Activated T-helper 1 cell treated with Interleukin-2 at 50 U/mL for 16 hours (primary cell): Measurements from ENCODE around the gene JHY.

Experiments used
- DNase-seq: peaks from one replicate; pipeline ENCODE4 v3.0.0-alpha.2; 2020; ENCODE audit warnings: low read depth

Gene JHY

DNA sequence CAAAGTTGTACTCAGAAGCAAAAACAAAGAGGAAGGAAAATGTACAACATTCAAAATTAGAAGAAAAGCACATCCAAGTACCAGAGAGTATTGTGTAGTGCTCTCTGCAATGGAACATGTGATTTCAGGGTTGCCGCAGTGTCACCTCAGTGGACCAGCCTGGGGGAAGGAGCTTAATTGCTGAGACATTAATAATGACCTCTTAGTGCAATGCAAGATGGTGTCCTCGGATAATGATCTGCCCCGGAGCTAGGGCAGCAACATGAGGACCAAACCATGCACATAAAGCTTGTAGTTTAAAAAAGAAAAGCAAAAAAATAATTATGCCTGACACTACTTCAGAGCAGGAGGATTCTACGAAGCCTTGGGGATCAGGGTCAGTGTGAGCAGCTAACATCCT lies 11.3 kb upstream of the JHY start:
- DNase-seq: no peak

- DNase-seq: no peak
These were observed 10.5 kb upstream of the JHY start for GRCh38 chr11:122872046-122872445.

DNA sequence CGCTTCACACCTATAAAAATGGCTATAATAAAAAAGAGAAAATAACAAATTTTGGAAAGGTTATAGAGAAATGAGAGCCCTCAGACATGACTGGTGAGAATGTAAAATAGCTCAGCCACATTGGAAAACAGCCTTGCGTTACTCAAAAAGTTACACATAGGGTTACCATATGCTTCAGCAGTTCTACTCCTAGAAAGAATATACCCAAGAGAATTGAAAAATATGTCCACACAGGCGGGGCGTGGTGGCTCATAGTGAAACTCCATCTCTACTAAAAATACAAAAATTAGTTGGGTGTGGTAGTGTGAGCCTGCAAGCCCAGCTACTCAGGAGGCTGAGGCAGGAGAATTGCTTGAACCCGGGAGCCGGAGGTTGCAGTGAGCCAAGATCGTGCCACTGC lies 7.6 kb upstream of the JHY start:
- no peak for DNase-seq

GRCh38 chr11:122877732-122878131 lies 4.8 kb upstream of the JHY start:
- DNase-seq: no peak

GRCh38 chr11:122879785-122880184 lies 2.8 kb upstream of the JHY start:
- no peak for DNase-seq

- DNase-seq: peak; percentile 29
These were observed 492 bp downstream of the JHY start for GRCh38 chr11:122882857-122883645.

DNA sequence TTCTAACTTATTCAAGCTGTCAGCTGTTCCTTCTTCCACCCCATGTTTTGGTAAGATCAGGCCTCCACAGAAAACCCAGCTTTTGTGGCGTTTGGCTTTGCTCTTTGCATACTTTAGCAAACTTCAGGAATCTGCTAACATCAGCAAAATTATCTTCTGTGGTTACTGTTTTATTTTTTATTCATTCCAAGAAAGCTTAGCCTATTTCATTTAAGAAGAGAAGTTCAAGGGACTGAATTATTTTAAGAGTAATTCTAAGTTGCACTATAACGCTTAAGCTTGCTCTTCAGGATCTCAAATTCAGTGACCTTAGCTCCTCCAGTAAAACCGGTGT lies 1.1 kb downstream of the JHY start:
- DNase-seq: no peak

DNA sequence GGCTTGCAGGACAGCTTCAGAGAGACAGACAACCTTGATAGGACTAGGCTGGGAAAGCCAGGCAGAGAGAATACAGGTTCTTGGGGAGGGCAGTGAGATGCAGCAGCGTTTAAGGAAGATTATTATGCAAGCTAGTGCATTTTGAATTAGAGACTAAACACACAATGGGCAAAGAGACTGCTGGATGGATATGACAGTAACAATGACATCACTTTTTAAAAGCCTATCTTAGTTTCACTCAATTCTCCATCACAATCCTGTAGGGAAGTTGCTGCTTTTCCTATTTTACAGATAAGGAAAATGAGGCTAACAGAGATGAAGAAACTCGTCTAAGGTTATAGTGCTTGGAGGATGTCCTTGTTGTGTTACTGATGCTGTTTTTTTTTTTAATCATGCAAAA lies 5.6 kb downstream of the JHY start:
- no peak for DNase-seq

DNA sequence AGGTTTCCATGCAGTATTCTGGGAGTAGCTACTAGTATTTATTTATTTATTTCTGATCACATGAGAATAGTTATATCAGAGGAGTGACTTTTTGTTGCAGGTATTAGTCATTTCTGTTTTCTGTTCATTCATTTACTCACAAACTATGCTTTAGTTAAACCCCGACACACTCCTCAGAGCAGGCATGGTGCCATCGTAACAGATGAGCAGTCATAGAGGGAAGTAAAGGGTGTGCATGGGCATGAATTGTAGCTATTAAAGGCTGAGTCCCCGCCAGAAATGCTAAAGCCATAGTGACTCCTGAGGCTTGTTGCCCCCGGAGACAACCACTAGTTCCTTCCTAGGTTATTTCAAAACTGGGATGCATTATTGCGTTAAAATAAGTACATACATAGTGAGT lies 10.6 kb downstream of the JHY start:
- no peak for DNase-seq

- DNase-seq: no peak
These were observed 13.0 kb downstream of the JHY start for GRCh38 chr11:122895563-122895962.

GRCh38 chr11:122897606-122898210 lies 15.1 kb downstream of the JHY start:
- no peak for DNase-seq

DNA sequence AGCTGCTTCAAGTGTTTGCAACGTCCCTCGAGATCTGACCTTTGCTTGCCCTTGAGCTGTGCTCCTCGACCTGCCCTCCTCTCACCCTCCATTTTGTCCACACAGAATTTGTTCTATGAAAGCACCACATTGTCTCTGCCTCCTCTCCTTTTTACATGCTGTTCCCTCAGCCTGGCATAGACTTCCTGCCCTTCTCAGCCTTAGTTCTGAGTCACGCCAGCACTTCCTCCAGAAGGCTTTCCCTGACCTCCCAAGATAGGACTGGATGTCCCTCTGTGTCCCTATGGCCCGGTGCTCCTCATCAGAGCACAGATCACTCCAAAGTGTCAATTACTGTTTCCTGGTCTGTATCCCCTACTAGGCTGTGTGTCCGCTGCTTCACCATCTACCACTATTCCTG lies 16.2 kb downstream of the JHY start:
- DNase-seq: no peak

DNA sequence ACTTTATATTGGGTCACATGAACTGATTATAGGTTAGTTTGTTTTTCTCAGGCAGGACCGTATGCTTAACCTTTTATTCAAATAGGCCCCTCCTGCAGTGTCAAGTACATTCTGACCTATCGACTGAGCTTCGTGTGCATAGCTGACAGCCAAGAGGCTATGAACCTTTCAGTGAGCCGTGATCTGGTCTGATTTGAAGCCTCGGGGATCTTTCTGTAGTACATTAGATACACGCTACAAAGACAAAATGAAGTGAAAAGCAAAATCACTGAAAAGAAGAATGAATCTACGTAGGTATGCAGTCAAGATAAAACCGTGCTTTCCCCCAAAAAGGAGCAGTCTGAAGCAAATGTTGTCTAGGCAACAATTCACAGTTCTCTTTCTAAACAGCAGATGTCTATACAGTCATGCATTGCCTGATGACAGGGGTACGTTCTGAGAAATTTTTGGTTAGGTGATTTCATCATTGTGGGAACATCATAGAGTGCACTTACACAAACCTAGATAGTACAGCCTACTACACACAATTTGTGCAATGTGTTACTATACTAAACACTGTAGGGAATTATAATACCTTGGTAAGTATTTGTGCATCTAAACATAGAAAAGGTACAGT lies 18.1 kb downstream of the JHY start:
- DNase-seq: no peak

- no peak for DNase-seq
These were observed 20.4 kb downstream of the JHY start for GRCh38 chr11:122902951-122903350.

GRCh38 chr11:122910775-122911174 lies 28.2 kb downstream of the JHY start:
- DNase-seq: no peak

DNA sequence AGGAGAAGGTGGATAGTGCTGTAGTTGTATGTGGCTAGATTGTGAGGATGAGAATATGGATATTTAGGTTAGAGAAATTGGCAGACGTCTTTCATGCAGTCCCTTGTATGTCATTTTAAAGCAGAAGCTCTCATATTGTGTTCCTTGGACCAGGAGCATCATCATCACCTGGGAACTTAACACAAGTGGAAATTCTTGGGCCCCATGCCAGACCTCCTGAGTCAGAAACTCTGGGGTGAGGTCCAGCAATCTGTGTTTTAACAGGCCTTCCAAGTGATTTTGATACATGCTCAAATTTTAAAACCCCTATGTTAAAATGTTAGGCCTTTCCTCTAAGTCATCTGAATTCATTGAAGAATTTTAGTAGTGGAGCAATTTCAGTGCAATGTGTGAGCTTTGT lies 34.8 kb downstream of the JHY start:
- DNase-seq: no peak

DNA sequence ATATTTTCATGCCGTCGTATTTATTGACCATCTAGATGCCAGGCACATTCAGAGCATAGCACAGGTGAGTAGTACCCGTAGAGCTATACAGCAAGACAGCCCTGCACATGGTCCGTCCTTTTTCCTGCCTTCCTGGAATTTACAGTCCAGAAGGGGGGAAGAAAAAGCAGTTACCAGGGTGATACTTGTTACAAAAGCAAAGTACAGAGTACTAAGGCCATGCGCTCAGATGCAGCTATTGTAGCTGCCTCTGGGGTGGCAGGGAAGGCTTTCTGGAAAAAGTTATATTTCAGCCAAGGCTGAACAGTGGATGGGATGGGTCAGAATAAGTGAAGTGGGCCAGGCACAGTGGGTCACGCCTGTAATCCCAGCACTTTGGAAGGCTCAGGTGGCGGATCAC lies 36.2 kb downstream of the JHY start:
- no peak for DNase-seq

GRCh38 chr11:122920579-122920978 lies 38.0 kb downstream of the JHY start:
- DNase-seq: no peak

DNA sequence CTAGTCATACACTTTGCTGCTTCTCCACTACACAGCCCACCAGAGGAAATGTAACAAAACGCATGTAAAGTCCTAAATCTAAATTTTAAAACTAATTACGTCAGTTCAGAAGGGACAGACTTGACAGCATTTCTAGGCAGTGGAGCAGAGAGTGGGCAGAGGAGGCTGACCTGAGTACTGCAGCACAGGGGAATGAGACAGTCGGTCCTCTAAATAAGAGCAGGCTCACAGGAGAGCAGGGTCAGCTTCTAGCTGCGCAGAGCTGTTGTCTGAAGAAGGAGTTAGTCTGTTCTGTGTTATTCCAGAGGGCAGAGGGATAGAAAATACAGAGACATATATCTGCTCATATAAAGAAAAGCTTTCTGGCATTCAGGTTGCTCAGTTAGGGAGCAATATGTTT lies 40.3 kb downstream of the JHY start:
- no peak for DNase-seq

DNA sequence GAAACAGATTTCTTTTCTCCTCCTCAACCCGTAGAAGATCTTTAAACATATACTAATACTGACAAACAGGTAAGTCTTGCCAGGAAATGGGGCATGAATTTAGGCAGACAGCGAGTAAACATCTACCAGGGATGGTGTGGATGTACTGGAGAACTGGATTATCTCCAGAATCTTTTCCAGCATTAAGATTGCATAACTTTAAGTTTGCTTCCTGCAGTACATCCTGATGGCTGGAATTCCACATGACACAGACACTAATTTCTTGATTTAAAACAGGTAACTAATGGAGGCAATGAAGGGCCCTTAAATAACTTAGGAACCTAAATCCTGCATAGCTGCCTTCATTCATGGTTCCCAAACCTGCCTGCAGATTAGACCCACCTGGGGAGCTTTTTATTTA lies 40.7 kb downstream of the JHY start:
- no peak for DNase-seq

DNA sequence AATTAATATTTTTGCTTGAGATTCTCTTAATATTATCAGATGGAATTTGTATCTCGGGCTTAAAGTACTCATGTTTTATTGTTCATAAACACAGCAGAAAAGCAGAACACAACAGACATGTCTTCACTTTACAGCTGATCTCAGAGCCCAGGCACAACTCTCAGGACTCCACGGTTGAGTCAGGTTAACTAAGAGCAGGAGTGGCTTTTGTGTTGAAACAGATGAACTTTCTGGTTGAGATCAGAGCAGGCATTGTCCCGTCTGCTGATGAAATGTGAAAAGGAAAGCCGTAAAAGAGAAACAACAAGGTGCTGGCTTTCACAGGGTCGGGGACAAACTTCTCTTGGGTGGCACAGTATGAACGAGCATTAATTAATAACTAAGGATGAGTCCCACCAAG lies 49.0 kb downstream of the JHY start:
- no peak for DNase-seq

DNA sequence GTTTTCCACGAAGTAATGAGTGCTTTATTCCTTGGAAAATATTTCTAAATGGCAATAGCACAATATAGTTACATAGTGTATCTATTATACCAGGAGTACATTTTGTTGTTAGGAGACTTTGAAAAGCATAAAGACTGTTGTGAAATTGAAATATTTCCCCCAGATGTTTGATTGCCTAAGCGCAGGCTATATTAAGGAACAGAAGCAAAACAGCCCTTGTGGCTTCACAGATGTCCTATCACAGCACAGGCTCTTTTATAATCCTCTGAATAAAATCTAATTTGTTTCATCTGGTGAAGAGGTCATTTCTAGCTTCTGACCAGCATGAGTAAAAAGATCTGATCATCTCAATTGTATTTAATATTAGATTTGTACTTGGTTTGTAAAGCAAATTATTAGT lies 50.9 kb downstream of the JHY start:
- DNase-seq: no peak

DNA sequence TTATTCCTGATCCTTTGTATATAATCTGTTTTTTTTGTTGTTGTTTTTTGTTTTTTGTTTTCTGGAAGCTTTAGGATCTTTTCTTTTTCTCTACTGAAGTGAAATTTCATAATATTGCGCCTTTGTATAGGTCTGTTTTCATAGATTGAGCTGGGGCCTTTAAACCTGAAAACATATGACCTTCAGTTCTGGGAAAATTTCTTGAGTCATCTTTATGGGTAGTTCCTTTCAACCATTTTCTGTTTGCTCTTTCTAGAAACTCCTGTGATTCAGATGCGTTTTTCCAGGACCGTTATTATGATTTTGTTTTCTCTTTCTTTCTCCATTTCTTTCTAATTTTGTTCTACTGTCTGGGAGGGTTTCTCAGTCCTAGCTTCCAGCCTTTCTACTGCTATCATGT lies 55.4 kb downstream of the JHY start:
- DNase-seq: no peak

- no peak for DNase-seq
These were observed 56.0 kb downstream of the JHY start for GRCh38 chr11:122938557-122938956.
